Caco-2 (cell line): ENCODE results near the gene BACH2. TPM values are rescaled to one million over a fixed set of nuclear protein-coding genes. Genes with fewer than 3 reads are reported as not detected.
"Not testable (repeated sequence)": the region's sequence is repeated elsewhere in the genome, so short reads cannot be mapped to it uniquely, and the experiment has no call there.

ENCODE experiments used
- BruUV-seq: library from RNA; stranded (reverse); fragments of 400-500 nt; replicated peaks from 2 replicates; lab custom pipeline; 2021; lab: Mats Ljungman, UMichigan
- CTCF ChIA-PET: fragments of 300-600 bp; sonication (Branson Sonifier 250); formaldehyde crosslinking; loops from one replicate; lab custom pipeline; 2022; ENCODE audit warnings: antibody characterized with exemption; lab: Charles Lee
- POLR2A ChIA-PET: fragments of 300-600 bp; sonication (Branson Sonifier 250); formaldehyde crosslinking; loops from one replicate; lab custom pipeline; 2022; ENCODE audit warnings: antibody characterized with exemption; lab: Charles Lee
- DNase-seq, 2 experiments: peaks; one replicate each; pipeline versions ENCODE4 v3.0.0 to v3.0.0-alpha.2; 2020 to 2022
- H3K27me3 ChIP-seq: replicated peaks from 2 replicates; pipeline ENCODE4 v1.6.0; 2011; ENCODE audit warnings: low read length; ENCODE audit not compliant: control insufficient read depth, insufficient read depth
- H3K36me3 ChIP-seq: 2 replicates; pipeline ENCODE4 v1.5.1; 2011; ENCODE audit warnings: low read length; ENCODE audit not compliant: control insufficient read depth, insufficient read depth
- H3K4me1 ChIP-seq: fragments of 250-450 bp; sonication (Bioruptor Pico); 2 replicates; pipeline ENCODE4 v1.5.1; 2020; ENCODE audit warnings: mild to moderate bottlenecking
- H3K4me3 ChIP-seq: 2 replicates; pipeline ENCODE4 v1.5.1; 2011; ENCODE audit warnings: low read depth, mild to moderate bottlenecking, control low read depth, low read length
- H3K9me3 ChIP-seq: fragments of 250-450 bp; sonication (Bioruptor Pico); 2 replicates; pipeline ENCODE4 v1.5.1; 2020; ENCODE audit warnings: mild to moderate bottlenecking, moderate library complexity
- H3K27ac Mint-ChIP-seq: one replicate; pipeline ENCODE4 v1.8.0; 2022; ENCODE audit warnings: mixed read lengths; ENCODE audit not compliant: unreplicated experiment
- H3K27me3 Mint-ChIP-seq: one replicate; pipeline ENCODE4 v1.8.0; 2022; ENCODE audit warnings: mixed read lengths; ENCODE audit not compliant: insufficient read depth, unreplicated experiment
- H3K36me3 Mint-ChIP-seq: one replicate; pipeline ENCODE4 v1.8.0; 2022; ENCODE audit warnings: mild to moderate bottlenecking, mixed read lengths; ENCODE audit not compliant: insufficient read depth, unreplicated experiment
- H3K4me1 Mint-ChIP-seq: one replicate; pipeline ENCODE4 v1.8.0; 2022; ENCODE audit warnings: low read depth, mixed read lengths; ENCODE audit not compliant: unreplicated experiment
- H3K4me3 Mint-ChIP-seq: one replicate; pipeline ENCODE4 v1.8.0; 2022; ENCODE audit warnings: mild to moderate bottlenecking, moderate library complexity, mixed read lengths; ENCODE audit not compliant: unreplicated experiment
- H3K9me3 Mint-ChIP-seq: one replicate; pipeline ENCODE4 v1.8.0; 2022; ENCODE audit warnings: mixed read lengths; ENCODE audit not compliant: unreplicated experiment
- CTCF ChIP-seq, 2 experiments: fragments of 200-600 bp in 1 of 2; IDR thresholded peaks; 1 replicate in 1 of 2; 2 replicates in 1 of 2; pipeline versions ENCODE4 v1.5.1 to v1.8.0; 2011 to 2022; ENCODE audit warnings: antibody characterized with exemption in 1 of 2, control low read depth in 1 of 2, inconsistent platforms in 1 of 2, low read depth in 1 of 2, low read length in 1 of 2, mild to moderate bottlenecking in 1 of 2, moderate library complexity in 1 of 2; ENCODE audit not compliant: insufficient read depth in 1 of 2, severe bottlenecking in 1 of 2, unreplicated experiment in 1 of 2
- intact Hi-C: fragments of 100-400 bp; cut with micrococcal nuclease; formaldehyde crosslinking; loops from one replicate; pipeline ENCODE4 v1.10.0; 2022; ENCODE audit not compliant: unreplicated experiment
- total RNA-seq: library from RNA; stranded (reverse); gene quantifications from 2 replicates; pipeline ENCODE4 v1.2.3, GENCODE V29; 2022

BACH2 gene
- total RNA-seq, 1 experiment from 2014 or later: 0.43 TPM

GRCh38 chr6:89894169-89894568 lies 402.5 kb downstream of the BACH2 start, which contains the start of gene GJA10:
GJA10 (plus strand) TSS chr6:89894469; CDS start chr6:89894469, 0 bp downstream.
- no peak for DNase-seq
- peaks cover 19% of the 10 kb centered on the region for H3K4me1 Mint-ChIP-seq
- intact Hi-C loops: no loop called here
- no peak for TF ChIP-seq CTCF (IDR thresholded peaks at IDR 0.05; ENCODE audit: insufficient read depth in 1 of 2, low read depth in 1 of 2, low read length in 1 of 2, severe bottlenecking in 1 of 2, unreplicated experiment in 1 of 2)
- H3K36me3 Mint-ChIP-seq: no peaks in the 10 kb centered on the region
- Histone ChIP-seq H3K27me3 (no peaks in the 10 kb centered on the region; the same call in 1 of the 2 replicates), H3K36me3 (no peaks in the 10 kb centered on the region), H3K9me3 (no peaks in the 10 kb centered on the region), H3K4me3 (no peak within 1 kb of the TSS), H3K4me1 (peaks cover 12% of the 10 kb centered on the region)
- H3K27me3 Mint-ChIP-seq: peaks cover 12% of the 10 kb centered on the region
- no peak within 1 kb of the TSS for H3K4me3 Mint-ChIP-seq
- H3K9me3 Mint-ChIP-seq: no peaks in the 10 kb centered on the region
- CTCF ChIA-PET: no interaction called here
- POLR2A ChIA-PET: no interaction called here
- H3K27ac Mint-ChIP-seq: no peak within 1 kb of the TSS
- no TSS peak for BruUV-seq

GRCh38 chr6:89892577-89892976 lies 404.1 kb downstream of the BACH2 start:
- H3K27me3 ChIP-seq, DNase-seq, CTCF ChIA-PET, H3K9me3 ChIP-seq, BruUV-seq, H3K4me3 ChIP-seq, H3K36me3 ChIP-seq, H3K27ac Mint-ChIP-seq, POLR2A ChIA-PET, intact Hi-C loops, H3K4me3 Mint-ChIP-seq, H3K9me3 Mint-ChIP-seq, H3K27me3 Mint-ChIP-seq, H3K36me3 Mint-ChIP-seq: not testable (repeated sequence)
- H3K4me1 Mint-ChIP-seq: peaks cover 19% of the 10 kb centered on the region
- H3K4me1 ChIP-seq: peaks cover 12% of the 10 kb centered on the region

GRCh38 chr6:89890845-89891528 lies 405.7 kb downstream of the BACH2 start:
- BruUV-seq, H3K9me3 Mint-ChIP-seq, H3K27me3 Mint-ChIP-seq, H3K27me3 ChIP-seq, H3K9me3 ChIP-seq, CTCF ChIA-PET, POLR2A ChIA-PET, H3K36me3 Mint-ChIP-seq, H3K36me3 ChIP-seq: not testable (repeated sequence)
- Mint-ChIP-seq H3K4me1 (peaks cover 19% of the 10 kb centered on the region), H3K27ac (peak overlapping the region; percentile 1), H3K4me3 (peak overlapping the region; percentile 65)
- intact Hi-C loops: loop anchor here (1.0 kb wide), 1 partner anchor 62 kb away; the partner anchor contains the start of gene CASP8AP2
- Histone ChIP-seq H3K4me3 (peak overlapping the region; percentile 7; the same call in 1 of the 2 replicates), H3K4me1 (peaks cover 12% of the 10 kb centered on the region)
- peak; percentile 61 to 75 for DNase-seq

- DNase-seq: no peak
- Histone ChIP-seq H3K4me3 (no peak overlapping the region), H3K9me3 (no peaks in the 10 kb centered on the region), H3K36me3 (no peaks in the 10 kb centered on the region), H3K27me3 (no peaks in the 10 kb centered on the region), H3K4me1 (peaks cover 12% of the 10 kb centered on the region)
- H3K36me3 Mint-ChIP-seq: no peaks in the 10 kb centered on the region
- peaks cover 3% of the 10 kb centered on the region for H3K27me3 Mint-ChIP-seq
- intact Hi-C loops: no loop called here
- no peak for TF ChIP-seq CTCF (IDR thresholded peaks at IDR 0.05; ENCODE audit: insufficient read depth in 1 of 2, low read depth in 1 of 2, low read length in 1 of 2, severe bottlenecking in 1 of 2, unreplicated experiment in 1 of 2)
- CTCF ChIA-PET: interaction anchor here (0.5 kb wide), 1 partner anchor 71 kb away, joined by 3 read pairs; no protein-coding TSS in a partner anchor
- no peak overlapping the region for H3K4me3 Mint-ChIP-seq
- POLR2A ChIA-PET: no interaction called here
- BruUV-seq: no TSS peak
- H3K4me1 Mint-ChIP-seq: peaks cover 19% of the 10 kb centered on the region
- no peak overlapping the region for H3K27ac Mint-ChIP-seq
- no peaks in the 10 kb centered on the region for H3K9me3 Mint-ChIP-seq
Measured at GRCh38 chr6:89888871-89889270, 407.8 kb downstream of the BACH2 start.
